Sigmoid colon (tissue), 4 donors: ENCODE results near the gene IMMP2L.

Experiments used
- CTCF ChIP-seq, 4 experiments: fragments of 450-650 bp in 3 of 4; fragments of 200-600 bp in 1 of 4; IDR thresholded peaks; one replicate each; pipeline ENCODE4 v1.5.1; 2016 to 2019; ENCODE audit warnings: antibody characterized with exemption in 4 of 4, mild to moderate bottlenecking in 3 of 4, moderate library complexity in 2 of 4
- EP300 ChIP-seq, 4 donors: sonication (generic); formaldehyde crosslinking; IDR thresholded peaks; one replicate each; pipeline ENCODE4 v1.6.1; 2017; ENCODE audit warnings: antibody characterized with exemption in 4 of 4
- POLR2A ChIP-seq, 2 donors: fragments of 450-650 bp; IDR thresholded peaks; one replicate each; pipeline ENCODE4 v1.6.1; 2016; ENCODE audit warnings: antibody characterized with exemption in 2 of 2, mild to moderate bottlenecking in 2 of 2, moderate library complexity in 2 of 2
- POLR2AphosphoS5 ChIP-seq, 4 donors: sonication (generic); formaldehyde crosslinking; IDR thresholded peaks; one replicate each; pipeline ENCODE4 v1.6.1; 2017; ENCODE audit warnings: antibody characterized with exemption in 4 of 4

GRCh38 chr7:111199643-111200042 lies 362.6 kb downstream of the IMMP2L start:
- TF ChIP-seq CTCF (IDR thresholded peaks at IDR 0.05) (no peak), EP300 (IDR thresholded peaks at IDR 0.05) (no peak), POLR2A (IDR thresholded peaks at IDR 0.05) (no peak), POLR2AphosphoS5 (IDR thresholded peaks at IDR 0.05) (no peak)
